Measurements from ENCODE around the gene HOXB3. TPM values are rescaled to one million over a fixed set of nuclear protein-coding genes. Genes with fewer than 3 reads are reported as not detected.

The HOXB3 gene
- total RNA-seq, 5 donors from 2014 or later (not counting 1 experiment from before 2014, with no cell fraction given): 3.5 to 7.7 (median 4.2) TPM

- DNase-seq: no peak
- H3K27ac ChIP-seq (ENCODE audit: low read length): no peak overlapping the region
- 92% methylated on average over 3 of the region's 7 CpGs for WGBS (ENCODE audit: insufficient coverage)
Measured at GRCh38 chr17:48556576-48557401, 33.3 kb downstream of the HOXB3 start.

GRCh38 chr17:48556229-48556575 lies 33.8 kb downstream of the HOXB3 start:
- Mint-ChIP-seq H3K4me3 (peak overlapping the region in 1 of 3 donors; percentile 90), H3K9me3 (no peaks in the 10 kb centered on the region), H3K36me3 (peaks cover 5% of the 10 kb centered on the region), H3K4me1 (peaks cover 9 to 21% (median 17%) of the 10 kb centered on the region in 3 donors), H3K27ac (no peak overlapping the region), H3K27me3 (peaks cover 15 to 18% of the 10 kb centered on the region in 2 donors)
- POLR2A ChIA-PET: interaction anchor here in 1 of 2 donors (0.7 kb wide), 1 partner anchor 102 kb away, joined by 5 read pairs; no protein-coding TSS in a partner anchor
- ATAC-seq (replicated peaks in 1 of 4): no peak
- Histone ChIP-seq H3K27ac (ENCODE audit: low read length) (no peak overlapping the region), H3K9me3 (no peaks in the 10 kb centered on the region), H3K4me3 (ENCODE audit: control insufficient read depth in 1 of 2, extremely low read depth in 1 of 2, low read length in 1 of 2) (peak overlapping the region in 1 of 2 donors; percentile 62), H3K27me3 (replicated peaks in 1 of 2; ENCODE audit: control insufficient read depth in 2 of 2, extremely low read depth in 1 of 2, insufficient read depth in 2 of 2, low read length in 1 of 2) (peaks cover 0 to 35% of the 10 kb centered on the region in 2 experiments), H3K36me3 (ENCODE audit: control insufficient read depth in 2 of 2, extremely low read depth in 1 of 2, insufficient read depth in 1 of 2, low read length in 1 of 2) (no peaks in the 10 kb centered on the region), H3K4me1 (ENCODE audit: control insufficient read depth in 1 of 2, extremely low read depth in 1 of 2, insufficient read depth in 2 of 2, low read length in 2 of 2) (peaks cover 0 to 11% of the 10 kb centered on the region in 2 experiments)
- DNase-seq: no peak
- CTCF ChIA-PET: interaction anchor here (0.6 to 0.9 kb wide), 4 partner anchors 32 to 194 kb away, joined by 3 to 5 read pairs (median 4); partner anchors contain the start of gene HOXB5 (in 1 of the 2)
- WGBS (ENCODE audit: insufficient coverage): 89% methylated on average over 2 of the region's 5 CpGs

More at GRCh38 chr17:48556576-48557401, 33.3 kb downstream of the HOXB3 start:
- H3K27ac Mint-ChIP-seq: no peak overlapping the region
- peak overlapping the region in 2 of 3 donors; percentile 21 to 90 for H3K4me3 Mint-ChIP-seq
- POLR2A ChIA-PET: interaction anchor here in 1 of 2 donors (0.5 to 0.7 kb wide), 2 partner anchors 102 to 1930 kb away, joined by 3 to 5 read pairs; no protein-coding TSS in a partner anchor
- H3K4me1 Mint-ChIP-seq: peaks cover 11 to 24% (median 17%) of the 10 kb centered on the region in 3 donors
- H3K4me1 ChIP-seq (ENCODE audit: control insufficient read depth in 1 of 2, extremely low read depth in 1 of 2, insufficient read depth in 2 of 2, low read length in 2 of 2): peaks cover 2 to 16% of the 10 kb centered on the region in 2 experiments
- peaks cover 0 to 37% of the 10 kb centered on the region in 2 experiments for H3K27me3 ChIP-seq (replicated peaks in 1 of 2; ENCODE audit: control insufficient read depth in 2 of 2, extremely low read depth in 1 of 2, insufficient read depth in 2 of 2, low read length in 1 of 2)
- peaks cover 15 to 18% of the 10 kb centered on the region in 2 donors for H3K27me3 Mint-ChIP-seq
- peaks cover 5% of the 10 kb centered on the region for H3K36me3 Mint-ChIP-seq
- H3K4me3 ChIP-seq (ENCODE audit: control insufficient read depth in 1 of 2, extremely low read depth in 1 of 2, low read length in 1 of 2): no peak overlapping the region
- H3K36me3 ChIP-seq (ENCODE audit: control insufficient read depth in 2 of 2, extremely low read depth in 1 of 2, insufficient read depth in 1 of 2, low read length in 1 of 2): no peaks in the 10 kb centered on the region
- CTCF ChIA-PET: interaction anchor here (0.6 to 0.7 kb wide), 2 partner anchors 37 to 68 kb away, joined by 3 to 4 read pairs; partner anchors contain the start of gene HOXB5 (in 1 of the 2)
- H3K9me3 Mint-ChIP-seq: no peaks in the 10 kb centered on the region
- no peak for ATAC-seq (replicated peaks in 1 of 4)
- H3K9me3 ChIP-seq: no peaks in the 10 kb centered on the region

- 11% methylated on average over 9 of the region's 36 CpGs for WGBS (ENCODE audit: insufficient coverage)
- H3K27ac ChIP-seq (ENCODE audit: low read length): no peak overlapping the region
- ChIA-PET POLR2A (interaction anchor here (0.7 kb wide), 2 partner anchors 48 to 103 kb away, joined by 4 to 5 read pairs; no protein-coding TSS in a partner anchor), CTCF (interaction anchor here (0.6 to 0.9 kb wide), 4 partner anchors 33 to 193 kb away, joined by 3 to 7 read pairs (median 4); partner anchors contain the start of gene HOXB5 (in 1 of the 2))
- peaks cover 9 to 20% (median 17%) of the 10 kb centered on the region in 3 donors for H3K4me1 Mint-ChIP-seq
- peaks cover 0 to 3% of the 10 kb centered on the region in 2 donors for H3K36me3 ChIP-seq (ENCODE audit: control insufficient read depth in 2 of 2, extremely low read depth in 1 of 2, insufficient read depth in 1 of 2, low read length in 1 of 2)
- H3K27me3 Mint-ChIP-seq: peaks cover 15 to 18% of the 10 kb centered on the region in 2 donors
- DNase-seq (peak in 1 of 35 experiments; percentile 46), ATAC-seq (replicated peaks in 1 of 4) (peak; percentile 60 to 71 (median 65))
- H3K4me1 ChIP-seq (ENCODE audit: control insufficient read depth in 1 of 2, extremely low read depth in 1 of 2, insufficient read depth in 2 of 2, low read length in 2 of 2): peaks cover 0 to 9% of the 10 kb centered on the region in 2 experiments
- no peaks in the 10 kb centered on the region for H3K9me3 ChIP-seq
- H3K4me3 ChIP-seq (ENCODE audit: control insufficient read depth in 1 of 2, extremely low read depth in 1 of 2, low read length in 1 of 2): peak overlapping the region; percentile 21 to 62
- H3K9me3 Mint-ChIP-seq: no peaks in the 10 kb centered on the region
- peak overlapping the region in 1 of 2 donors; percentile 71 for H3K27ac Mint-ChIP-seq
- peaks cover 0 to 35% of the 10 kb centered on the region in 2 experiments for H3K27me3 ChIP-seq (replicated peaks in 1 of 2; ENCODE audit: control insufficient read depth in 2 of 2, extremely low read depth in 1 of 2, insufficient read depth in 2 of 2, low read length in 1 of 2)
- H3K4me3 Mint-ChIP-seq: peak overlapping the region; percentile 80 to 90 (median 87)
- H3K36me3 Mint-ChIP-seq: peaks cover 5% of the 10 kb centered on the region
Measured at GRCh38 chr17:48555258-48556228, 34.5 kb downstream of the HOXB3 start.

GRCh38 chr17:48554412-48555257 lies 35.4 kb downstream of the HOXB3 start:
- Mint-ChIP-seq H3K4me1 (peaks cover 9 to 20% (median 17%) of the 10 kb centered on the region in 3 donors), H3K27me3 (peaks cover 15 to 18% of the 10 kb centered on the region in 2 donors), H3K9me3 (no peaks in the 10 kb centered on the region), H3K36me3 (peaks cover 5% of the 10 kb centered on the region), H3K4me3 (peak overlapping the region in 2 of 3 donors; percentile 87 to 90), H3K27ac (peak overlapping the region in 1 of 2 donors; percentile 71)
- Histone ChIP-seq H3K27ac (ENCODE audit: low read length) (no peak overlapping the region), H3K36me3 (ENCODE audit: control insufficient read depth in 2 of 2, extremely low read depth in 1 of 2, insufficient read depth in 1 of 2, low read length in 1 of 2) (peaks cover 0 to 11% of the 10 kb centered on the region in 2 donors), H3K4me1 (ENCODE audit: control insufficient read depth in 1 of 2, extremely low read depth in 1 of 2, insufficient read depth in 2 of 2, low read length in 2 of 2) (peaks cover 0 to 9% of the 10 kb centered on the region in 2 experiments), H3K4me3 (ENCODE audit: control insufficient read depth in 1 of 2, extremely low read depth in 1 of 2, low read length in 1 of 2) (no peak overlapping the region), H3K27me3 (replicated peaks in 1 of 2; ENCODE audit: control insufficient read depth in 2 of 2, extremely low read depth in 1 of 2, insufficient read depth in 2 of 2, low read length in 1 of 2) (peaks cover 0 to 34% of the 10 kb centered on the region in 2 experiments), H3K9me3 (no peaks in the 10 kb centered on the region)
- POLR2A ChIA-PET: interaction anchor here in 1 of 2 donors (0.6 kb wide), 1 partner anchor 20 kb away, joined by 6 read pairs; no protein-coding TSS in a partner anchor
- WGBS (ENCODE audit: insufficient coverage): 91% methylated on average over 28 of the region's 44 CpGs
- CTCF ChIA-PET: no interaction called here
- no peak for ATAC-seq (replicated peaks in 1 of 4)
- DNase-seq: no peak

GRCh38 chr17:48553826-48554225 lies 36.2 kb downstream of the HOXB3 start:
- DNase-seq: no peak
- CTCF ChIA-PET: no interaction called here
- Histone ChIP-seq H3K4me3 (ENCODE audit: control insufficient read depth in 1 of 2, extremely low read depth in 1 of 2, low read length in 1 of 2) (no peak overlapping the region), H3K4me1 (ENCODE audit: control insufficient read depth in 1 of 2, extremely low read depth in 1 of 2, insufficient read depth in 2 of 2, low read length in 2 of 2) (peaks cover 5 to 13% of the 10 kb centered on the region in 2 experiments), H3K27ac (ENCODE audit: low read length) (no peak overlapping the region), H3K36me3 (ENCODE audit: control insufficient read depth in 2 of 2, extremely low read depth in 1 of 2, insufficient read depth in 1 of 2, low read length in 1 of 2) (peaks cover 0 to 11% of the 10 kb centered on the region in 2 donors), H3K9me3 (no peaks in the 10 kb centered on the region), H3K27me3 (replicated peaks in 1 of 2; ENCODE audit: control insufficient read depth in 2 of 2, extremely low read depth in 1 of 2, insufficient read depth in 2 of 2, low read length in 1 of 2) (peaks cover 0 to 30% of the 10 kb centered on the region in 2 experiments)
- H3K27me3 Mint-ChIP-seq: peaks cover 15% of the 10 kb centered on the region in 2 donors
- H3K4me1 Mint-ChIP-seq: peaks cover 9 to 22% (median 17%) of the 10 kb centered on the region in 3 donors
- peak overlapping the region in 1 of 3 donors; percentile 90 for H3K4me3 Mint-ChIP-seq
- peaks cover 5% of the 10 kb centered on the region for H3K36me3 Mint-ChIP-seq
- no peak overlapping the region for H3K27ac Mint-ChIP-seq
- no peaks in the 10 kb centered on the region for H3K9me3 Mint-ChIP-seq
- POLR2A ChIA-PET: interaction anchor here in 1 of 2 donors (0.7 kb wide), 1 partner anchor 13 kb away, joined by 3 read pairs; no protein-coding TSS in a partner anchor
- 100% methylated on average over 1 of the region's 1 CpG for WGBS (ENCODE audit: insufficient coverage)
- ATAC-seq (replicated peaks in 1 of 4): no peak

All from T-cell (primary cell).